Subcutaneous abdominal adipose tissue (tissue), 5 donors: ENCODE measurements around the gene ENPP7.

Source experiments
- H3K27ac ChIP-seq: one replicate; pipeline ENCODE4 v1.7.0; 2013; ENCODE audit warnings: low read depth, mild to moderate bottlenecking, inconsistent platforms, low read length, moderate library complexity
- H3K27me3 ChIP-seq, 5 donors: one replicate each; pipeline ENCODE4 v1.7.0; 2013; ENCODE audit warnings: low read length in 5 of 5, inconsistent platforms in 1 of 5; ENCODE audit not compliant: control insufficient read depth in 5 of 5, insufficient read depth in 4 of 5
- H3K36me3 ChIP-seq, 5 donors: one replicate each; pipeline ENCODE4 v1.7.0; 2013; ENCODE audit warnings: low read length in 5 of 5; ENCODE audit not compliant: control insufficient read depth in 5 of 5, insufficient read depth in 5 of 5
- H3K4me1 ChIP-seq, 5 donors: one replicate each; pipeline ENCODE4 v1.7.0; 2013; ENCODE audit warnings: low read length in 5 of 5, mild to moderate bottlenecking in 3 of 5, moderate library complexity in 1 of 5; ENCODE audit not compliant: control insufficient read depth in 5 of 5, insufficient read depth in 5 of 5
- H3K4me3 ChIP-seq, 5 donors: one replicate each; pipeline ENCODE4 v1.7.0; 2013; ENCODE audit warnings: low read length in 5 of 5, low read depth in 1 of 5
- H3K9ac ChIP-seq, 5 donors: one replicate each; pipeline ENCODE4 v1.7.0; 2013; ENCODE audit warnings: low read length in 5 of 5, mild to moderate bottlenecking in 4 of 5, moderate library complexity in 3 of 5
- H3K9me3 ChIP-seq, 5 donors: one replicate each; pipeline ENCODE4 v1.7.0; 2013; ENCODE audit warnings: low read length in 5 of 5; ENCODE audit not compliant: control insufficient read depth in 5 of 5
- donor health status: healthy.
- donor health status: healthy.
- donor health status: healthy.
- donor health status: healthy.
- donor health status: healthy.

The ENPP7 gene

DNA sequence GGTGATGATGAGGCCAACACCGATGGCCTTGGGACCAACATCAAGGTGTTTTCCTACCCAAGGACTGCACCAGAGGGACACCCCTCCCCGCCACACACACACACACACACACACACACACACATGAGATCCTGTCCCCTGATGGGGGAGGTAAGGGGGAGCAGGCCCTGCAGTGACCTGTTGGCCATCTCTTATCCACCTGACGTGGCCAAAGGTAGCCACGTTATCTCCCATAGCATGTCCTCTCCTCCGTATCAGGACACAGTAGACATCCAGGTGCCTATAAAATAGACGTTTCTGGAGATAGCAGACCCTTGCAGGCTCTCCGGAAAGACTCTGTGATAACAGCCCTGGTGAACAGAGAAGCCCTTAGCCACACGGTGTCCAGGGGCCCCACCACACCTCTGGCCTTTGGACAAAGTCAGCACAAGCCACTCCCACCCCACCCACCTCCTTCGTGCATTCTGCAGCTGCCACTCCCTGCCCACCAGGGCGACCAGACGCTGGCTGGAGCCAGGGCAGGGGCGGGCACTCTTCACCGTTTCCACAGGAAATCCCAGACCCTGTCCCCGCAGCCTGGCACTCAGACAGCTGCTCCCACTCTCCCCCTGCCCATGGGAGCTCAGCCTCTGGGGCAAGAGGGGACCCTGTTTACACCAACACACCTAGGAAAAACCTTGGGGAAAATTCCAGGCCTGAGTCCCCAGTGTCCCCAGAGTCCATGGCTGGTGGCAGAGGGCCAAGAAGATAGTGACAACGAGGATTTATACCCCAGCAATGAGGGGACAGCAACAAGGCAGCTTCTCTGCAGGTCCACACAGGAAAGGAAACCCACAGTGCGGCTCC, 15.4 kb upstream of the ENPP7 start:
- H3K27ac ChIP-seq = no peak overlapping the region
- no peak overlapping the region for H3K4me3 ChIP-seq
- H3K36me3 ChIP-seq = no peaks in the 10 kb centered on the region
- no peak overlapping the region for H3K9ac ChIP-seq
- H3K9me3 ChIP-seq = peaks cover 0 to 4% (median 0%) of the 10 kb centered on the region in 5 donors
- peaks cover 12 to 43% (median 24%) of the 10 kb centered on the region in 5 donors for H3K27me3 ChIP-seq
- H3K4me1 ChIP-seq = no peaks in the 10 kb centered on the region

DNA sequence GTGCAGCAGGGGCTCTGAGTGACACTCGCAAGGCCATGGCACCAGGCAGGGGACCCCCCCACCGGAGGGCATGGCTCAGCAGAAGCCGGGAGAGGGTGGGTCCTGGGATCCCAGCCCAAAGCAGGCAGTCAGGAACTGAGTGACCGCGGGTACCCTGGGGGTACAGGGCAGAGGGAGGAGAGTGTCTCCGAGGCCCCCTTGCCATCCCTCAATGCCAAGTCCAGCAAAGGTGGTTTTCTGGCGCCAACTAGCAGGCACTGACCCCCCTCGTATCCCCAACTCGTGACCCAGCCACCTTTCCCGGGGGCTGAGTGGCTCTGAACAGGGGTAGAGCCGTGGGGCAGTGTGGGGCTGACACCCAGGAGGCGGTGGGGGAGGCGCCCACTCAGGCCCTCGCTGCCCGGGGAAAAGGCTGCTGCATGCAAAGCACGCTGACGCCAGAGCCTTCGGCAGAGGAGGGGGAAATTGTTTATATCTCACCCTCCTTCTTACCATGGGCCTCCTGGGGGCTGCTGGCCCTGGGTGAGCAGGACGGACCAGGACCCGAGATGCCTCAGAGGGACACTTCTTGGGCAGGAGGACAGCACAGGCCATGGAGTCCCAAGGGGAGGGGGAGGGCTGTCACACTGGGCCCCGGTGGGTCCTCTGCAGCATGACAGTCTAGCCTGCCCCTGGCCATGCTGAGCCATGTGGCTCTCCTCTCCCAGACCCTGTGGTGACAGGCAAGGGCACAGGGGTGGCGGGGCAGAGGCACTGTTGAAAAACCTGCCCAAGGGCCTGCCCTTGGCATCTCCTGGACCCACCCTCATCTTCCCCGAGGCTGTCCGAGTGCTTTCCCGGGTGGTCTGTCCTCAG, 14.6 kb upstream of the ENPP7 start:
- no peak overlapping the region for H3K4me3 ChIP-seq
- H3K36me3 ChIP-seq = no peaks in the 10 kb centered on the region
- peaks cover 12 to 43% (median 24%) of the 10 kb centered on the region in 5 donors for H3K27me3 ChIP-seq
- peaks cover 0 to 4% (median 0%) of the 10 kb centered on the region in 5 donors for H3K9me3 ChIP-seq
- H3K4me1 ChIP-seq = no peaks in the 10 kb centered on the region
- H3K9ac ChIP-seq = no peak overlapping the region
- H3K27ac ChIP-seq = no peak overlapping the region

DNA sequence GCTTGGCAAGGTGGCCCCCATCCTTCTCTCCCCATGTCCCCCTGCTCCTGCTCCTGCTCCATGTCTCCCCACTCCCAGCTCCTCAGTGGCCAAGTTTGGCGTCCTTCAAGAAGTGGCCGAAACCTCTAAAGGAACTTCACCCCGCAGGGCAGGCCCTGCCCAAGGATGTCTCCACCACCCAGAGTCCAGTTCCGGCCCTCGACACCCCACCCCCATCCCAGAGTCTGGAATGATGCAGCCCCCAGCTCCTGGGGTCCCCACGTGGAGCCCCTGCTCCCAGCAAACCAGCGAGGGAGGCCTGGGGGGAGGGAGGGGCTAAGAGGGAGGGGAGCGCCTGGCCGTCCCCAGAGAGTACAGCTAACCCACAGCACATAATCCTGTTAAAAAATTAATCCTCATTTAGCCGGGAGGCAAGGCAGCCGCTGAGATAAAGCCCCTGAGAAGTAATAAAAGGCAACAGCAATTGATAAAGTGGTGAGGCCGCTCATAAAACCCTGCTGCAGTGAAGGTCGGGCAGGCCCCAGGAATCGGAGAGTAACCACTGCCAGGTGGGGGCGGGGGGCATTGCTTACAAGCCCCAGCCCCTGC, 9.9 kb upstream of the ENPP7 start:
- no peaks in the 10 kb centered on the region for H3K36me3 ChIP-seq
- peaks cover 0 to 4% (median 0%) of the 10 kb centered on the region in 5 donors for H3K9me3 ChIP-seq

DNA sequence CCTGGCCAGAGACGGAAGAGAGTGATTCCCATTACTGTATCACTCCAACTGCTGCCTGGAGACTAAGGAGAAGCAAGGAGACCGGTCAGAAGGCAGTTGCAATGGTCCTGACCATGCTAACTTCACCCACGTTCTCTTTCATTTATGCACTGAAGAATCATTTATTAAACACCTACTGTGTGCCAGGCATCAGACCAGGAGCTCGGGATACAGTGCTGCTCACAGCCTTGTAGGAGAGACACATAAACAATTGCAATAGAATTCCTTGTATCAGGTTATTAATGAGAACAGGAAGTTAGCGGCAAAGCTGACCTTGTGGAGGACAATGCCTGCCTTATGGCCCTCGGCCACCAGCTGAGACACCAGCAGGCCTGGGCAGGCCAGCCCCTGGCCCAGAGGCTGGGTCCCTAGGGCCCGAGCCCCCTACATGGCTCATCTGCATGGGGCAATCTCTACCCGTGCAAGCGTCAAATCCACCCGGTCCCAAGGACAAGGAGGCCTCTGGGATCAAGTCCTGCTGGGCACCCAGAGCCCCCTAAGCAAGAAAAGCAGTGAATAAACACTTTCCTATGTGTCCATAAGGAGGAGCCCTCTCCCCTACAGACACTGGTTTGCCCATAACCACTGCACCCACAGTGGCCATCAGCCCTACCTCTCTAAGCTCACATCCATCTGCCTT, 8.6 kb upstream of the ENPP7 start:
- peaks cover 0 to 4% (median 0%) of the 10 kb centered on the region in 5 donors for H3K9me3 ChIP-seq
- H3K4me3 ChIP-seq = no peak overlapping the region
- no peaks in the 10 kb centered on the region for H3K36me3 ChIP-seq
- H3K4me1 ChIP-seq = peaks cover 0 to 7% (median 0%) of the 10 kb centered on the region in 5 donors
- H3K27ac ChIP-seq = no peak overlapping the region
- H3K9ac ChIP-seq = no peak overlapping the region
- peaks cover 0 to 12% (median 3%) of the 10 kb centered on the region in 5 donors for H3K27me3 ChIP-seq

More for the DNA sequence above, 9.9 kb upstream of the ENPP7 start:
- peaks cover 6 to 20% (median 12%) of the 10 kb centered on the region in 5 donors for H3K27me3 ChIP-seq
- H3K27ac ChIP-seq = no peak overlapping the region
- peaks cover 0 to 7% (median 0%) of the 10 kb centered on the region in 5 donors for H3K4me1 ChIP-seq
- no peak overlapping the region for H3K4me3 ChIP-seq
- no peak overlapping the region for H3K9ac ChIP-seq

DNA sequence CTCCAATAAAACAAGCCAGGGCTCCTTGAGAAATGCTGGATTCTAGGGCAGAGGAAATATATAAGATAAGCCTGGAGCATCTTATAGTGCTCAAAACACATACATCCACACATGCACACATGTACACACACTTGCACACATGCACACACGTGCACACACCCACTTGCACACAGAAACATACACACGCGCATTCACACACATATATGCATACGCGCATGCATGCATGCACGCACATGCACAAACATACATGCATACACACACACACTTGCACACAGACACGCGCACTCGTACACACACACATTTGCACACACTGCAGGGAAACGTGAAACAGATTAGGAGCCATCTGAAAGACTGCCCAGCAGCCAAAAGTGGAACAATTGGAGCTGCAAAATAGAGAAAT, 8.0 kb upstream of the ENPP7 start:
- H3K36me3 ChIP-seq = no peaks in the 10 kb centered on the region
- peaks cover 0 to 9% (median 3%) of the 10 kb centered on the region in 5 donors for H3K27me3 ChIP-seq
- peaks cover 0 to 7% (median 0%) of the 10 kb centered on the region in 5 donors for H3K4me1 ChIP-seq
- H3K9ac ChIP-seq = no peak overlapping the region
- H3K27ac ChIP-seq = no peak overlapping the region
- H3K9me3 ChIP-seq = peaks cover 0 to 4% (median 0%) of the 10 kb centered on the region in 5 donors
- no peak overlapping the region for H3K4me3 ChIP-seq

DNA sequence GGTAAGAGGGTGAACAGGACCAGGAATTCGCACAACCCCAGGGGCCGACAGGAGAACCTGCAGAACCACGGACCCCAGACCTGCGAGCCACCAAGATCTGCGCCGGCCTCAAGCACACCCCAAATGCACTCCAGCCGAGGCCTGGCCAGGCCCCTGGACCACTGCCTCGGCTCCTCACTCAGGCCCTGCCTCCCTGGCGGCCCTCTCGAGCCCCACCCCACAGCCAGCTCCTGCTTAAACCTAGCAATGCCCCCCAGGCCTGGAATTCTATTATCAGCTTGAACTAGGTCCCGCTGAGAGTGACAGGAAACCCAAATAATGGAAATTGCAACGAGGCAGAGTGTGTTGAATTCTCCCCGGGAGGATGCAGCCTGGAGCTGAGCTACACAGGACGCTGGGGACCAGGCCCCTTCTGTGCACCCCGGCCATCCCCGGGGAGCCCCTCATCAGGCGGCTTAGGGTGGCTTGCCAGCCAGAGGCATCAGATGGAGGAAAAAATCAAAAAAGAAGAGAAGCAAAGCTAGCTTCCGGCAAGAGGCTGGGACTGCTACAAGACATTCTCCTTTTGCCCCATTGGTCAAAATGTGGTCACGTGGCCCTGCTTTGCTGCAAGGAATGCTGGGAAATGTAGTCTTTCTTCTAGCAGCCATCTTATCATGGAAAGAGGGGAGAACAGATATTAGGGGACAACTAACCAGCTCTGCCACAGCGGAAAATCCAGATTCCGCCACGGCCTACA, 2.4 kb upstream of the ENPP7 start:
- Histone ChIP-seq H3K9me3 (no peaks in the 10 kb centered on the region), H3K4me3 (peak overlapping the region; percentile 40 to 71 (median 60)), H3K27ac (no peak overlapping the region), H3K36me3 (no peaks in the 10 kb centered on the region), H3K4me1 (peaks cover 0 to 25% (median 20%) of the 10 kb centered on the region in 5 donors), H3K27me3 (no peaks in the 10 kb centered on the region), H3K9ac (peak overlapping the region in 2 of 5 donors; percentile 47 to 58)

DNA sequence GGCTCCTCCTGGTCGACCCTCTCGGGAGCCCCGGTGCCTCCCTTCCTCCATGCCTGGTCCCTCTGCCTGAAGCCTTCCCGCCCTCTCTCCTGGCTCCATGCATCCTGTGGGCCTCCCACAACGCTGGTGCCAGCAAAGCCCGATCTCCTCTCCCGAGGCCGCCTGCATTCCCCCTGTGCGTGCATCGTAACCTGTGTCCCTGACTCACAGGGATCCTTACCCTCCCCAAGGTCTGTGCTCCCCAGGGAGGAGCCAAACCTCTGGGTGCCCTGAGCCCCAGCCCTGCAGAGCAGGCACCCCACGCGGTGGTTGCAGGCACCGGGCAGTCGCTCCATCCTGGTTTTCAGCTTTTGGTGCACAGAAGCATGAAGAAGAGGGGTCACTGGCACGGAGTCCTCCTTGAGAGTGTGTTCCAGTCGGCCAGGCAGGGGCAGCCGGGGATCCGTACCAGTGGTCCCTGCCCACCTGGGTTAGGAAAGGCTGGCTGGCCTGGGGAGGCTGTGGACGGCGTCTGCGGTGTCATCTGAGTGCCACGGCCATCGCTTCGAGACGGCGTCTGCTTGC, 1.8 kb upstream of the ENPP7 start:
- no peaks in the 10 kb centered on the region for H3K27me3 ChIP-seq
- H3K9me3 ChIP-seq = no peaks in the 10 kb centered on the region
- H3K4me1 ChIP-seq = peaks cover 0 to 29% (median 22%) of the 10 kb centered on the region in 5 donors
- no peaks in the 10 kb centered on the region for H3K36me3 ChIP-seq
- H3K9ac ChIP-seq = no peak overlapping the region
- H3K27ac ChIP-seq = no peak overlapping the region
- H3K4me3 ChIP-seq = peak overlapping the region; percentile 40 to 71 (median 60)

DNA sequence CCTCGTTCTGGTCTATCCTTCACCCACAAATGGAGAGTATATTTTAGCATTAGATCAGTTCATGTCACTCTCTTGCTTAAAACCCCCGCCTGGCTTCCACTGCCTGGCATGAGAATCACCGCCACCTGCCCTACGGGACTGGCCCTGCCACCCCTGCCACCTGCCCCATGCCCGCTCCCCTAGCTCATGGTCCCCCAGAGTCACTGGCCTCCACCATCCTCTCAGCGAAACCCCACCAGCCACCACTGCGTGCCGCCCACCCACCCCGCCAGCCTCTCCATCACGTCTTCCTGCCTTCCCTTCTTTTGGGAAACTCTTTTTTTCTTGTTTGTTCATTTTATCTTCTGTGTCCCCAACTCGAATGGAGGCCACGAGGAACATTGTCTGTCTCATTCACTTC, 982 bp upstream of the ENPP7 start:
- Histone ChIP-seq H3K27me3 (no peaks in the 10 kb centered on the region), H3K4me3 (no peak overlapping the region), H3K9ac (no peak overlapping the region), H3K27ac (no peak overlapping the region), H3K4me1 (peaks cover 0 to 29% (median 22%) of the 10 kb centered on the region in 5 donors), H3K36me3 (no peaks in the 10 kb centered on the region), H3K9me3 (no peaks in the 10 kb centered on the region)

DNA sequence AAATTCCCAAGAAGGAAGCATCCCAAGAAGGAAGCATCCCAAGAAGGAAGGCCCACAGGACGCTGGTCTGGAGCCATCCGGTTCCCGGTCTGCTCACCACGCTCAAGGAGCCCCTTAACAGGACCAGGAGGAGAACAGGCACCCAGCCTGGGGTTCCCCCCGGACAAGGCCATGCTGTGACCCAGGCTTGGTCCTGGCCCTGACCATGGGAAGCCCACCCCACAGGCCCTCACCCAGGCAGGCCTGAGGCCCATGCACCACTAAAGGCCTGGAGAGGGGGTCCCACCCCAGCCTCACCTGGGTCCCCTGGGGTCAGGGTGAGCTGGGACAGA, 340 bp upstream of the ENPP7 start:
- Histone ChIP-seq H3K27ac (no peak overlapping the region), H3K36me3 (no peaks in the 10 kb centered on the region), H3K27me3 (no peaks in the 10 kb centered on the region), H3K4me3 (no peak overlapping the region), H3K9ac (no peak overlapping the region), H3K4me1 (peaks cover 0 to 29% (median 22%) of the 10 kb centered on the region in 5 donors), H3K9me3 (no peaks in the 10 kb centered on the region)
